Adipocyte (in vitro differentiated cells): ENCODE results near the gene PDLIM3.
A peak's percentile ranks its signal among the peaks of the same experiment; 100 is the strongest.
"Not testable (repeated sequence)": the region's sequence is repeated elsewhere in the genome, so short reads cannot be mapped to it uniquely, and the experiment has no call there.

ENCODE experiments used
- DNase-seq: peaks from one replicate; pipeline ENCODE4 v3.0.0-alpha.2; 2015; ENCODE audit warnings: low read depth
- H3K27me3 ChIP-seq: replicated peaks from 2 replicates; pipeline ENCODE4 v1.7.0; 2013; ENCODE audit warnings: mild to moderate bottlenecking, low read length, moderate library complexity; ENCODE audit not compliant: control insufficient read depth, insufficient read depth
- H3K36me3 ChIP-seq: 2 replicates; pipeline ENCODE4 v1.7.0; 2013; ENCODE audit warnings: low read length, mild to moderate bottlenecking, moderate library complexity; ENCODE audit not compliant: control insufficient read depth, insufficient read depth, severe bottlenecking
- H3K4me1 ChIP-seq: 2 replicates; pipeline ENCODE4 v1.7.0; 2013; ENCODE audit warnings: mild to moderate bottlenecking, low read length, moderate library complexity; ENCODE audit not compliant: control insufficient read depth, insufficient read depth
- H3K4me3 ChIP-seq: 2 replicates; pipeline ENCODE4 v1.7.0; 2013; ENCODE audit warnings: mild to moderate bottlenecking, low read length, moderate library complexity
- H3K9ac ChIP-seq: 2 replicates; pipeline ENCODE4 v1.7.0; 2013; ENCODE audit warnings: mild to moderate bottlenecking, low read length, moderate library complexity
- H3K9me3 ChIP-seq: 2 replicates; pipeline ENCODE4 v1.7.0; 2013; ENCODE audit warnings: mild to moderate bottlenecking, low read length, moderate library complexity; ENCODE audit not compliant: control insufficient read depth

PDLIM3 gene

GRCh38 chr4:185567381-185568376, 32.4 kb upstream of the PDLIM3 start:
- Histone ChIP-seq H3K27me3 (no peaks in the 10 kb centered on the region), H3K4me1 (peaks cover 26% of the 10 kb centered on the region), H3K9me3 (no peaks in the 10 kb centered on the region), H3K9ac (peak overlapping the region; percentile 57), H3K4me3 (peak overlapping the region; percentile 67), H3K36me3 (no peaks in the 10 kb centered on the region)
- peak; percentile 16 for DNase-seq

DNA sequence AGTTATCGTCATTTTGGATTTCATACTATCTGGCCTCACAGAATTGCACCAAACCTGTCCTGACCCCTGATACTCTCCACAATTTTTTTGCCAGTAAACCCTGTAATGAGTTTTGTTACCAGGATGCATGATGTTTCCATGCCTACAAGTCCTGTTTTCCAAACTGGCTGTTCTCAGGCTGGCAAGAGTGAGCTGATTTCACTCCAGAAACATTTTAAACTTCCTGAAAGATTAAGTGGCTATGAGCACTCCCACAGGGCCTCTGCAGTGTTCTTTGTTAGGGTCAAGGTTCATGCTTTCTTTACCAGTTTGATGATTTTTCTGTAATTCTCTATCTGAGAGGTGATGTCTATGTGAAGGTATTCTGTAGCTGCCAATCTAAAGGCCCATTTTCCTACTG, 31.7 kb upstream of the PDLIM3 start:
- H3K4me1 ChIP-seq: peaks cover 26% of the 10 kb centered on the region
- no peaks in the 10 kb centered on the region for H3K9me3 ChIP-seq
- H3K4me3 ChIP-seq: peak overlapping the region; percentile 67
- H3K9ac ChIP-seq: peak overlapping the region; percentile 57
- H3K27me3 ChIP-seq: no peaks in the 10 kb centered on the region
- DNase-seq: peak; percentile 67
- no peaks in the 10 kb centered on the region for H3K36me3 ChIP-seq

DNA sequence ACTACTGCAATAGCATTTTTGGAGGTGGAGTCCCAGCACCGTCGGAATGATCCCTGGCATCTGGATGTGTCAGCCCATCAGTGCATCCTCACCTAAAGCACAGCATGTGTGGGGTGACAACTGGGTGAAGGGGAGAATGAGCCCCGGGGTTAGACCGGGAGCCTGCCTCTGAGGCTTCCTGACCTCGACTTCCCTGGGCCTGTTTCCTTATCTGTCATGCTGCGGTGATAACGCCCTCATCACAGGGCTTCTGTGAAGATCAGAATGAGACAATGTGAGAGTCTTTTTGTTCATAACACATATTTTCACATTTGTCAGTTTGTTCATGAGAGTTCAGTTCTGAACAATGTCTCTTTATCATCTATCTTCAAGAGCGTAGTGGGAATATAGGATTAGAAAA, 31.1 kb upstream of the PDLIM3 start:
- Histone ChIP-seq H3K9ac (peak overlapping the region; percentile 14), H3K4me3 (peak overlapping the region; percentile 67), H3K9me3 (no peaks in the 10 kb centered on the region), H3K27me3 (no peaks in the 10 kb centered on the region), H3K36me3 (no peaks in the 10 kb centered on the region), H3K4me1 (peaks cover 26% of the 10 kb centered on the region)
- no peak for DNase-seq

- no peak overlapping the region for H3K9ac ChIP-seq
- H3K9me3 ChIP-seq: no peaks in the 10 kb centered on the region
- no peak overlapping the region for H3K4me3 ChIP-seq
- H3K27me3 ChIP-seq: no peaks in the 10 kb centered on the region
- peaks cover 26% of the 10 kb centered on the region for H3K4me1 ChIP-seq
- DNase-seq: no peak
- no peaks in the 10 kb centered on the region for H3K36me3 ChIP-seq
Observed at GRCh38 chr4:185565696-185566095, 30.4 kb upstream of the PDLIM3 start.

- no peak overlapping the region for H3K9ac ChIP-seq
- no peak overlapping the region for H3K4me3 ChIP-seq
- no peaks in the 10 kb centered on the region for H3K9me3 ChIP-seq
- DNase-seq: no peak
- no peaks in the 10 kb centered on the region for H3K27me3 ChIP-seq
- peaks cover 26% of the 10 kb centered on the region for H3K4me1 ChIP-seq
- H3K36me3 ChIP-seq: no peaks in the 10 kb centered on the region
Observed at GRCh38 chr4:185564349-185564748, 29.0 kb upstream of the PDLIM3 start.

GRCh38 chr4:185562531-185562930, 27.2 kb upstream of the PDLIM3 start:
- Histone ChIP-seq H3K4me3 (no peak overlapping the region), H3K9ac (no peak overlapping the region), H3K27me3 (no peaks in the 10 kb centered on the region), H3K9me3 (no peaks in the 10 kb centered on the region), H3K4me1 (peaks cover 15% of the 10 kb centered on the region), H3K36me3 (no peaks in the 10 kb centered on the region)
- DNase-seq: no peak

- DNase-seq: no peak
- Histone ChIP-seq H3K27me3 (no peaks in the 10 kb centered on the region), H3K4me1 (no peaks in the 10 kb centered on the region), H3K9ac (no peak overlapping the region), H3K36me3 (no peaks in the 10 kb centered on the region), H3K4me3 (no peak overlapping the region), H3K9me3 (no peaks in the 10 kb centered on the region)
Observed at GRCh38 chr4:185560316-185560715, 25.0 kb upstream of the PDLIM3 start.

- no peak overlapping the region for H3K4me3 ChIP-seq
- H3K36me3 ChIP-seq: no peaks in the 10 kb centered on the region
- H3K9me3 ChIP-seq: no peaks in the 10 kb centered on the region
- no peak overlapping the region for H3K9ac ChIP-seq
- no peaks in the 10 kb centered on the region for H3K4me1 ChIP-seq
- peak; percentile 13 for DNase-seq
- H3K27me3 ChIP-seq: no peaks in the 10 kb centered on the region
Observed at GRCh38 chr4:185559915-185560281, 24.6 kb upstream of the PDLIM3 start.

- not testable (repeated sequence) for H3K4me1 ChIP-seq, H3K9me3 ChIP-seq, H3K4me3 ChIP-seq, DNase-seq, H3K36me3 ChIP-seq, H3K9ac ChIP-seq, H3K27me3 ChIP-seq
Observed at GRCh38 chr4:185559251-185559914, 24.1 kb upstream of the PDLIM3 start.

DNA sequence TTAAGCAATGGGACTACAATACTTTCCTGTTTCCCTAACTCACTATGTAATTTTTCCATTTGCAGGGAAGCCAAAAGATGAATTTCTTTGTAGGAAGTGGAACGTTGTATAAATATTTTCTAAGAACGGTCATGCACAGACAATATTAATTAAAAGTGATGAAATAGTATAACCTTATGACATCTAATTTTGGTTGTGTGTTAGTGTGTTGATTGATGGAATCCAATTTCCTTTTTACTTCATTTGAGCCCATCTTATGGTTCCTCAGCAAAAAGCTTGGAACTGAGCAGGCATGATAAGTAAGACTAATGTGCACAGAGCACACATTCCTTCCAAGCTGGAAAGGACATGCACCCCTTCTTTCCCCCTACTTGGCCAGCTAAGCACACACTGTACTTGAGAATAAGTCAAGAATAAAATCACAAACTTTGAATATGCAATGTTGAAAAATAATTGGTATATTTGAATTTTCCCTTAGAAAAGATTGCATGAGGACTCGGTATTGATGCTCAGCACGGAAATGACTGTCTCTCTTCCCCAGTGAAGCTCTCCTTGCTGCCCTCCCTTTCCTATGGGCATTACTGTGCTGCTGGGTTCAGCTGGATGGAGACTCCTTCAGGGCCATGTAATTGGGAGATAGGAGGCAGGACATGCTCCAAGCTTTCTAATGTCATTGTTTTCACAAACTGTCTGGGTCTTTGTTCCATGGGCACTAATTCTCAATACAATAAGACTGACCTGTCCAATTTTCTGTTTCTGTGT, 19.2 kb upstream of the PDLIM3 start:
- H3K27me3 ChIP-seq: peaks cover 3% of the 10 kb centered on the region
- no peaks in the 10 kb centered on the region for H3K36me3 ChIP-seq
- peak; percentile 16 for DNase-seq
- no peak overlapping the region for H3K9ac ChIP-seq
- peaks cover 6% of the 10 kb centered on the region for H3K4me1 ChIP-seq
- H3K4me3 ChIP-seq: no peak overlapping the region
- no peaks in the 10 kb centered on the region for H3K9me3 ChIP-seq

- Histone ChIP-seq H3K9me3 (no peaks in the 10 kb centered on the region), H3K4me1 (peaks cover 6% of the 10 kb centered on the region), H3K27me3 (peaks cover 3% of the 10 kb centered on the region), H3K9ac (no peak overlapping the region), H3K4me3 (no peak overlapping the region), H3K36me3 (no peaks in the 10 kb centered on the region)
- DNase-seq: no peak
Observed at GRCh38 chr4:185552254-185552653, 16.9 kb upstream of the PDLIM3 start.
